IMR-90 (cell line): ENCODE results near the gene ATP13A1. TPM values are rescaled to one million over a fixed set of nuclear protein-coding genes. Genes with fewer than 3 reads are reported as not detected.

Experiments used
- ATAC-seq: fragments of 200-7000 bp; cut with Tn5 transposase; 2 replicates; pipeline ENCODE4 v1.9.1; 2020; ENCODE audit warnings: low read depth, mild to moderate bottlenecking, moderate library complexity
- BruUV-seq: library from RNA; stranded (reverse); fragments of 400-500 nt; replicated peaks from 2 replicates; lab custom pipeline; 2021; lab: Mats Ljungman, UMichigan
- CTCF ChIA-PET: fragments of 300-600 bp; formaldehyde crosslinking; extraction: SDS; loops from one replicate; lab custom pipeline; 2021; ENCODE audit warnings: antibody characterized with exemption; lab: Yijun Ruan, JAX
- POLR2A ChIA-PET: fragments of 300-600 bp; sonication (Branson Sonifier 250); formaldehyde crosslinking; loops from one replicate; lab custom pipeline; 2022; ENCODE audit warnings: antibody characterized with exemption; ENCODE audit not compliant: unreplicated experiment; lab: Charles Lee
- DNase-seq: peaks from one replicate; pipeline ENCODE4 v3.0.0; 2013
- H2AFZ ChIP-seq: replicated peaks from 2 replicates; pipeline ENCODE3; 2013; ENCODE audit warnings: low read length, mild to moderate bottlenecking; ENCODE audit not compliant: poor library complexity
- H2AK5ac ChIP-seq: 2 replicates; pipeline ENCODE4 v1.6.1; 2013; ENCODE audit warnings: low read depth, low read length, inconsistent platforms
- H2AK9ac ChIP-seq: replicated peaks from 2 replicates; pipeline ENCODE3; 2013; ENCODE audit warnings: mild to moderate bottlenecking, low read depth, low read length, moderate library complexity; ENCODE audit not compliant: poor library complexity
- H2BK120ac ChIP-seq: 2 replicates; pipeline ENCODE4 v1.6.1; 2013; ENCODE audit warnings: low read depth, low read length, inconsistent platforms
- H2BK15ac ChIP-seq: 3 replicates; pipeline ENCODE4 v1.6.1; 2013; ENCODE audit warnings: low read depth, low read length, inconsistent platforms
- H2BK20ac ChIP-seq: 2 replicates; pipeline ENCODE4 v1.6.1; 2013; ENCODE audit warnings: low read depth, mild to moderate bottlenecking, inconsistent platforms, low read length, moderate library complexity
- H2BK5ac ChIP-seq: 2 replicates; pipeline ENCODE4 v1.6.1; 2013; ENCODE audit warnings: mild to moderate bottlenecking, low read depth, low read length, inconsistent platforms; ENCODE audit not compliant: poor library complexity, severe bottlenecking
- H3K14ac ChIP-seq: replicated peaks from 2 replicates; pipeline ENCODE4 v1.6.1; 2013; ENCODE audit warnings: low read depth, low read length, inconsistent platforms
- H3K18ac ChIP-seq: 2 replicates; pipeline ENCODE4 v1.6.1; 2013; ENCODE audit warnings: low read depth, low read length, control low read depth
- H3K23ac ChIP-seq: 2 replicates; pipeline ENCODE4 v1.6.1; 2013; ENCODE audit warnings: low read depth, low read length, inconsistent platforms
- H3K27ac ChIP-seq: 2 replicates; pipeline ENCODE4 v1.5.1; 2013; ENCODE audit warnings: mild to moderate bottlenecking, control low read depth, low read length; ENCODE audit not compliant: insufficient read depth
- H3K27me3 ChIP-seq: 2 replicates; pipeline ENCODE4 v1.6.1; 2013; ENCODE audit warnings: low read length; ENCODE audit not compliant: control insufficient read depth, insufficient read depth
- H3K36me3 ChIP-seq: 2 replicates; pipeline ENCODE4 v1.6.1; 2013; ENCODE audit warnings: low read length, mixed read lengths; ENCODE audit not compliant: control insufficient read depth, insufficient read depth
- H3K4ac ChIP-seq: 2 replicates; pipeline ENCODE4 v1.6.1; 2013; ENCODE audit warnings: low read depth, low read length, inconsistent platforms
- H3K4me1 ChIP-seq: 2 replicates; pipeline ENCODE4 v1.6.1; 2013; ENCODE audit warnings: low read length, mixed read lengths; ENCODE audit not compliant: control insufficient read depth, insufficient read depth
- H3K4me2 ChIP-seq: 2 replicates; pipeline ENCODE4 v1.6.1; 2013; ENCODE audit warnings: low read depth, mild to moderate bottlenecking, control low read depth, low read length, moderate library complexity
- H3K4me3 ChIP-seq: 2 replicates; pipeline ENCODE4 v1.5.1; 2013; ENCODE audit warnings: low read depth, mild to moderate bottlenecking, control low read depth, low read length, moderate library complexity; ENCODE audit not compliant: insufficient read depth
- H3K56ac ChIP-seq: 2 replicates; pipeline ENCODE4 v1.6.1; 2013; ENCODE audit warnings: low read length, inconsistent platforms; ENCODE audit not compliant: insufficient read depth; ENCODE audit errors: extremely low read depth
- H3K79me1 ChIP-seq, 2 experiments: 2 replicates each; pipeline ENCODE4 v1.6.1; 2013; ENCODE audit warnings: low read length in 2 of 2, inconsistent platforms in 1 of 2, low read depth in 1 of 2
- H3K9ac ChIP-seq: 2 replicates; pipeline ENCODE4 v1.6.1; 2013; ENCODE audit warnings: low read depth, low read length, control low read depth
- H3K9me1 ChIP-seq: 2 replicates; pipeline ENCODE4 v1.6.1; 2013; ENCODE audit warnings: low read length, inconsistent platforms; ENCODE audit not compliant: insufficient read depth
- H3K9me3 ChIP-seq: 2 replicates; pipeline ENCODE4 v1.6.1; 2013; ENCODE audit warnings: low read length; ENCODE audit not compliant: control insufficient read depth, insufficient read depth
- H4K20me1 ChIP-seq: 2 replicates; pipeline ENCODE4 v1.6.1; 2013; ENCODE audit warnings: low read length, inconsistent platforms; ENCODE audit not compliant: insufficient read depth
- H4K5ac ChIP-seq: 2 replicates; pipeline ENCODE4 v1.6.1; 2013; ENCODE audit warnings: mild to moderate bottlenecking, low read depth, low read length, control low read depth
- H4K8ac ChIP-seq, 2 experiments: 2 replicates each; pipeline ENCODE4 v1.6.1; 2013; ENCODE audit warnings: low read depth in 2 of 2, low read length in 2 of 2, control low read depth in 1 of 2, inconsistent platforms in 1 of 2
- H4K91ac ChIP-seq: 2 replicates; pipeline ENCODE4 v1.6.1; 2013; ENCODE audit warnings: low read depth, low read length, inconsistent platforms; ENCODE audit not compliant: insufficient read depth
- BHLHE40 ChIP-seq: fragments of 150-350 bp; IDR thresholded peaks from 2 replicates; pipeline ENCODE4 v1.6.1; 2016; ENCODE audit warnings: mild to moderate bottlenecking, low read depth, low read length
- CEBPB ChIP-seq: IDR thresholded peaks from 2 replicates; pipeline ENCODE4 v1.6.1; 2012; ENCODE audit warnings: low read depth, low read length, improper control_type of control experiment
- CHD1 ChIP-seq: IDR thresholded peaks from 2 replicates; pipeline ENCODE4 v1.6.1; 2012; ENCODE audit warnings: low read depth, low read length, improper control_type of control experiment
- CTCF ChIP-seq: conservative IDR thresholded peaks from 2 replicates; pipeline ENCODE4 v1.5.1; 2012; ENCODE audit warnings: mild to moderate bottlenecking, low read depth, low read length, improper control_type of control experiment
- FOS ChIP-seq: fragments of 150-350 bp; IDR thresholded peaks from 2 replicates; pipeline ENCODE4 v1.6.1; 2016; ENCODE audit warnings: low read depth, low read length
- MAFK ChIP-seq: IDR thresholded peaks from 2 replicates; pipeline ENCODE4 v1.6.1; 2012; ENCODE audit warnings: low read depth, low read length, improper control_type of control experiment
- MAZ ChIP-seq: IDR thresholded peaks from 2 replicates; pipeline ENCODE4 v1.6.1; 2012; ENCODE audit warnings: low read depth, mild to moderate bottlenecking, low read length, improper control_type of control experiment, moderate library complexity, borderline replicate concordance
- MXI1 ChIP-seq: IDR thresholded peaks from 2 replicates; pipeline ENCODE4 v1.6.1; 2012; ENCODE audit warnings: low read depth, mild to moderate bottlenecking, low read length, moderate library complexity, borderline replicate concordance
- NFE2L2 ChIP-seq: fragments of 150-350 bp; IDR thresholded peaks from 2 replicates; pipeline ENCODE4 v1.6.1; 2016; ENCODE audit warnings: low read depth, mild to moderate bottlenecking, low read length
- POLR2A ChIP-seq: IDR thresholded peaks from 2 replicates; pipeline ENCODE4 v1.6.1; 2012; ENCODE audit warnings: mild to moderate bottlenecking, low read depth, low read length
- RAD21 ChIP-seq: IDR thresholded peaks from 2 replicates; pipeline ENCODE4 v1.6.1; 2012; ENCODE audit warnings: low read length, improper control_type of control experiment
- RCOR1 ChIP-seq: IDR thresholded peaks from 2 replicates; pipeline ENCODE4 v1.6.1; 2012; ENCODE audit warnings: mild to moderate bottlenecking, low read length, improper control_type of control experiment; ENCODE audit not compliant: insufficient replicate concordance
- RFX5 ChIP-seq: IDR thresholded peaks from 2 replicates; pipeline ENCODE4 v1.8.0; 2012; ENCODE audit warnings: low read depth, mild to moderate bottlenecking, low read length, moderate library complexity
- SMC3 ChIP-seq: fragments of 150-350 bp; IDR thresholded peaks from 2 replicates; pipeline ENCODE4 v1.6.1; 2016; ENCODE audit warnings: low read depth, mild to moderate bottlenecking, antibody characterized with exemption, low read length, moderate library complexity
- USF2 ChIP-seq: fragments of 150-350 bp; IDR thresholded peaks from 2 replicates; pipeline ENCODE4 v1.6.1; 2017; ENCODE audit warnings: mild to moderate bottlenecking, antibody characterized with exemption, low read length, low read depth
- WGBS, 2 experiments: methylation state at CpG; one replicate each; pipeline versions ENCODE4 v1.1.5 to v1.1.7; 2013; ENCODE audit warnings: missing lambda C conversion rate in 2 of 2; ENCODE audit not compliant: insufficient read length in 1 of 2; ENCODE audit errors: extremely low coverage in 2 of 2; 5-methylcytosine and 5-hydroxymethylcytosine counted together
- dilution Hi-C: fragments of 300-500 bp; cut with HindIII; formaldehyde crosslinking; loops from one replicate; pipeline ENCODE4 v1.14.3; 2018; ENCODE audit warnings: low sequenced_read_pairs; ENCODE audit not compliant: unreplicated experiment
- in situ Hi-C: fragments of 300-500 bp; cut with MboI; formaldehyde crosslinking; loops from 3 replicates; pipeline ENCODE4 v1.14.3; 2019; ENCODE audit warnings: low sequenced_read_pairs, inconsistent platforms, mixed read lengths
- intact Hi-C: fragments of 100-400 bp; cut with micrococcal nuclease; formaldehyde crosslinking; loops from 2 replicates; pipeline ENCODE4 v1.10.0; 2022
- polyA plus RNA-seq, 3 experiments: library from polyadenylated mRNA; depleted of rRNA; stranded (reverse); fragments of >200 nt; gene quantifications; 2 replicates each; pipeline ENCODE4 v1.2.3, GENCODE V29; 2012; ENCODE audit warnings: low replicate concordance in 1 of 3
- total RNA-seq: library from RNA; depleted of rRNA; stranded (reverse); fragments of >200 nt; gene quantifications from 2 replicates; pipeline ENCODE4 v1.2.3, GENCODE V29; 2012
- TF ChIP-seq, protein P1 (sequence below): fragments of 150-350 bp; IDR thresholded peaks from 2 replicates; pipeline ENCODE4 v1.6.1; 2016; ENCODE audit warnings: low read depth, mild to moderate bottlenecking, low read length, moderate library complexity, borderline replicate concordance

Gene ATP13A1
- total and polyA plus RNA-seq, 2 of the 4 experiments (the other 2 are of a cell fraction) = 13.3 to 43.8 TPM

- CTCF ChIA-PET = no interaction called here
- dilution Hi-C loops = no loop called here
- 86% methylated on average over 4 of the region's 7 CpGs; no CpG with 5 or more reads in 1 of the 2 experiments for WGBS, 2 experiments
Measured at GRCh38 chr19:19631346-19631745, 32.1 kb downstream of the ATP13A1 start.

More at GRCh38 chr19:19631346-19631745, 32.1 kb downstream of the ATP13A1 start:
- intact Hi-C loops = no loop called here
- BruUV-seq = no TSS peak
- no peak overlapping the region for H3K56ac ChIP-seq
- H3K27me3 ChIP-seq = no peaks in the 10 kb centered on the region; the same call in 1 of the 2 replicates
- TF ChIP-seq CTCF (no peak), MXI1 (no peak), RAD21 (no peak), CHD1 (no peak), RCOR1 (no peak), SMC3 (no peak), POLR2A (no peak), RFX5 (no peak), MAZ (no peak), CEBPB (no peak), BHLHE40 (no peak), USF2 (no peak), NFE2L2 (no peak), FOS (no peak), MAFK (no peak)
- TF ChIP-seq, protein P1, sequence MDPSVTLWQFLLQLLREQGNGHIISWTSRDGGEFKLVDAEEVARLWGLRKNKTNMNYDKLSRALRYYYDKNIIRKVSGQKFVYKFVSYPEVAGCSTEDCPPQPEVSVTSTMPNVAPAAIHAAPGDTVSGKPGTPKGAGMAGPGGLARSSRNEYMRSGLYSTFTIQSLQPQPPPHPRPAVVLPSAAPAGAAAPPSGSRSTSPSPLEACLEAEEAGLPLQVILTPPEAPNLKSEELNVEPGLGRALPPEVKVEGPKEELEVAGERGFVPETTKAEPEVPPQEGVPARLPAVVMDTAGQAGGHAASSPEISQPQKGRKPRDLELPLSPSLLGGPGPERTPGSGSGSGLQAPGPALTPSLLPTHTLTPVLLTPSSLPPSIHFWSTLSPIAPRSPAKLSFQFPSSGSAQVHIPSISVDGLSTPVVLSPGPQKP = no peak
- no peak overlapping the region for H3K18ac ChIP-seq
- no peak for DNase-seq
- H2BK15ac ChIP-seq = no peak overlapping the region
- no peak overlapping the region for H2AFZ ChIP-seq
- H3K4ac ChIP-seq = no peak overlapping the region
- in situ Hi-C loops = loop anchor here (25.0 kb wide), 1 partner anchor 244 kb away; no protein-coding TSS in a partner anchor
- H3K23ac ChIP-seq = no peak overlapping the region
- no peak overlapping the region for H2BK5ac ChIP-seq
- ATAC-seq = no peak
- H3K36me3 ChIP-seq = peaks cover 42% of the 10 kb centered on the region
- H4K8ac ChIP-seq = no peak overlapping the region
- no peak overlapping the region for H3K9ac ChIP-seq
- no peak overlapping the region for H4K91ac ChIP-seq
- no peak overlapping the region for H2AK9ac ChIP-seq
- H3K9me3 ChIP-seq = no peaks in the 10 kb centered on the region
- POLR2A ChIA-PET = no interaction called here
- no peak overlapping the region for H3K14ac ChIP-seq
- peaks cover 3% of the 10 kb centered on the region for H3K9me1 ChIP-seq
- H3K4me1 ChIP-seq = no peaks in the 10 kb centered on the region
- no peaks in the 10 kb centered on the region for H3K79me1 ChIP-seq
- H2BK120ac ChIP-seq = no peak overlapping the region
- H2AK5ac ChIP-seq = no peak overlapping the region
- no peak overlapping the region for H3K4me2 ChIP-seq
- no peak overlapping the region for H3K4me3 ChIP-seq
- H2BK20ac ChIP-seq = no peak overlapping the region
- no peak overlapping the region for H4K5ac ChIP-seq
- H3K27ac ChIP-seq = no peak overlapping the region
- no peaks in the 10 kb centered on the region for H4K20me1 ChIP-seq
